IPS DF 6.9 (cell line): ENCODE data around the gene SLC26A4.

Source experiments
- DNase-seq: peaks from one replicate; pipeline ENCODE4 v3.0.0-alpha.2; 2013; ENCODE audit warnings: low read depth, low spot score
- H3K27ac ChIP-seq: one replicate; pipeline ENCODE4 v1.5.1; 2013; ENCODE audit warnings: low read length, control low read depth
- H3K27me3 ChIP-seq: 2 replicates; pipeline ENCODE4 v1.6.1; 2013; ENCODE audit warnings: mild to moderate bottlenecking, low read length; ENCODE audit not compliant: control insufficient read depth, insufficient read depth
- H3K36me3 ChIP-seq: 2 replicates; pipeline ENCODE4 v1.6.1; 2013; ENCODE audit warnings: low read length; ENCODE audit not compliant: control insufficient read depth, insufficient read depth
- H3K4me1 ChIP-seq: 2 replicates; pipeline ENCODE4 v1.6.1; 2013; ENCODE audit warnings: low read length; ENCODE audit not compliant: control insufficient read depth, insufficient read depth
- H3K4me3 ChIP-seq: 2 replicates; pipeline ENCODE4 v1.5.1; 2013; ENCODE audit warnings: mild to moderate bottlenecking, low read length
- H3K9me3 ChIP-seq: 2 replicates; pipeline ENCODE4 v1.6.1; 2013; ENCODE audit warnings: low read length, inconsistent platforms; ENCODE audit not compliant: control insufficient read depth, insufficient read depth
- WGBS: extraction: QIAGEN DNeasy Blood & Tissue Kit; methylation state at CpG from one replicate; pipeline ENCODE4 v1.1.7; 2013; ENCODE audit warnings: mixed read lengths, missing lambda C conversion rate; ENCODE audit not compliant: insufficient read length, insufficient coverage; 5-methylcytosine and 5-hydroxymethylcytosine counted together

SLC26A4 gene

GRCh38 chr7:107680478-107680877, 19.9 kb downstream of the SLC26A4 start:
- no peak for DNase-seq
- H3K4me3 ChIP-seq, result no peak overlapping the region
- WGBS, result no CpG with 5 or more reads among the region's 1 CpG

GRCh38 chr7:107682886-107683285, 22.3 kb downstream of the SLC26A4 start:
- WGBS, result 100% methylated on average over 3 of the region's 5 CpGs
- no peak for DNase-seq

More at GRCh38 chr7:107680478-107680877, 19.9 kb downstream of the SLC26A4 start:
- H3K4me1 ChIP-seq, result no peaks in the 10 kb centered on the region
- H3K27me3 ChIP-seq, result no peaks in the 10 kb centered on the region
- no peaks in the 10 kb centered on the region for H3K36me3 ChIP-seq
- H3K9me3 ChIP-seq, result no peaks in the 10 kb centered on the region
- no peak overlapping the region for H3K27ac ChIP-seq

GRCh38 chr7:107684287-107684686, 23.7 kb downstream of the SLC26A4 start:
- Histone ChIP-seq H3K27ac (no peak overlapping the region), H3K4me1 (no peaks in the 10 kb centered on the region), H3K9me3 (no peaks in the 10 kb centered on the region), H3K4me3 (no peak overlapping the region), H3K36me3 (no peaks in the 10 kb centered on the region), H3K27me3 (no peaks in the 10 kb centered on the region)
- no CpG with 5 or more reads among the region's 2 CpGs for WGBS
- no peak for DNase-seq

More at GRCh38 chr7:107682886-107683285, 22.3 kb downstream of the SLC26A4 start:
- H3K36me3 ChIP-seq, result no peaks in the 10 kb centered on the region
- H3K27ac ChIP-seq, result no peak overlapping the region
- H3K4me1 ChIP-seq, result no peaks in the 10 kb centered on the region
- no peaks in the 10 kb centered on the region for H3K9me3 ChIP-seq
- H3K27me3 ChIP-seq, result no peaks in the 10 kb centered on the region
- no peak overlapping the region for H3K4me3 ChIP-seq

GRCh38 chr7:107684947-107685463, 24.4 kb downstream of the SLC26A4 start:
- Histone ChIP-seq H3K27me3 (no peaks in the 10 kb centered on the region), H3K27ac (no peak overlapping the region), H3K9me3 (no peaks in the 10 kb centered on the region), H3K36me3 (no peaks in the 10 kb centered on the region), H3K4me1 (peaks cover under 1% of the 10 kb centered on the region; the same call in 1 of the 2 replicates), H3K4me3 (no peak overlapping the region)
- no CpG with 5 or more reads among the region's 1 CpG for WGBS
- no peak for DNase-seq

GRCh38 chr7:107686816-107687387, 26.3 kb downstream of the SLC26A4 start:
- Histone ChIP-seq H3K36me3 (no peaks in the 10 kb centered on the region), H3K9me3 (no peaks in the 10 kb centered on the region), H3K27ac (no peak overlapping the region), H3K4me3 (no peak overlapping the region), H3K4me1 (peaks cover 2% of the 10 kb centered on the region; the same call in 1 of the 2 replicates), H3K27me3 (no peaks in the 10 kb centered on the region)
- WGBS, result no CpG with 5 or more reads among the region's 5 CpGs
- DNase-seq, result no peak

GRCh38 chr7:107687656-107688055, 27.0 kb downstream of the SLC26A4 start:
- Histone ChIP-seq H3K36me3 (no peaks in the 10 kb centered on the region), H3K4me3 (no peak overlapping the region; the same call in 1 of the 2 replicates), H3K27me3 (no peaks in the 10 kb centered on the region), H3K27ac (no peak overlapping the region), H3K4me1 (peaks cover 2% of the 10 kb centered on the region; the same call in 1 of the 2 replicates), H3K9me3 (no peaks in the 10 kb centered on the region)
- no peak for DNase-seq
- WGBS, result no CpG with 5 or more reads among the region's 3 CpGs

- Histone ChIP-seq H3K4me3 (no peak overlapping the region), H3K4me1 (peaks cover 2% of the 10 kb centered on the region; the same call in 1 of the 2 replicates), H3K27me3 (no peaks in the 10 kb centered on the region), H3K9me3 (no peaks in the 10 kb centered on the region), H3K36me3 (no peaks in the 10 kb centered on the region), H3K27ac (no peak overlapping the region)
- no CpG with 5 or more reads among the region's 2 CpGs for WGBS
- no peak for DNase-seq
Measured at GRCh38 chr7:107689553-107689952, 28.9 kb downstream of the SLC26A4 start.

GRCh38 chr7:107690084-107690483, 29.5 kb downstream of the SLC26A4 start:
- Histone ChIP-seq H3K9me3 (no peaks in the 10 kb centered on the region), H3K4me1 (peaks cover 2% of the 10 kb centered on the region; the same call in 1 of the 2 replicates), H3K27me3 (no peaks in the 10 kb centered on the region), H3K36me3 (no peaks in the 10 kb centered on the region), H3K27ac (peak overlapping the region; percentile 84), H3K4me3 (no peak overlapping the region)
- no CpG with 5 or more reads among the region's 7 CpGs for WGBS
- no peak for DNase-seq

GRCh38 chr7:107690611-107691010, 30.0 kb downstream of the SLC26A4 start:
- WGBS, result no CpG with 5 or more reads among the region's 2 CpGs
- no peak overlapping the region for H3K4me3 ChIP-seq

GRCh38 chr7:107691716-107692115, 31.1 kb downstream of the SLC26A4 start:
- no CpG with 5 or more reads among the region's 3 CpGs for WGBS
- H3K4me3 ChIP-seq, result no peak overlapping the region
- no peaks in the 10 kb centered on the region for H3K36me3 ChIP-seq
- H3K9me3 ChIP-seq, result no peaks in the 10 kb centered on the region
- DNase-seq, result no peak
- no peak overlapping the region for H3K27ac ChIP-seq
- no peaks in the 10 kb centered on the region for H3K27me3 ChIP-seq
- peaks cover 2% of the 10 kb centered on the region; the same call in 1 of the 2 replicates for H3K4me1 ChIP-seq

More at GRCh38 chr7:107690611-107691010, 30.0 kb downstream of the SLC26A4 start:
- DNase-seq, result no peak
- peaks cover 2% of the 10 kb centered on the region; the same call in 1 of the 2 replicates for H3K4me1 ChIP-seq
- H3K27me3 ChIP-seq, result no peaks in the 10 kb centered on the region
- peak overlapping the region; percentile 68 for H3K27ac ChIP-seq
- no peaks in the 10 kb centered on the region for H3K9me3 ChIP-seq
- H3K36me3 ChIP-seq, result no peaks in the 10 kb centered on the region

- H3K27ac ChIP-seq, result no peak overlapping the region
- no peaks in the 10 kb centered on the region for H3K9me3 ChIP-seq
- DNase-seq, result no peak
- H3K27me3 ChIP-seq, result no peaks in the 10 kb centered on the region
- H3K4me3 ChIP-seq, result no peak overlapping the region
- peaks cover 2% of the 10 kb centered on the region; the same call in 1 of the 2 replicates for H3K4me1 ChIP-seq
- no peaks in the 10 kb centered on the region for H3K36me3 ChIP-seq
- no CpG with 5 or more reads among the region's 1 CpG for WGBS
Measured at GRCh38 chr7:107692501-107692900, 31.9 kb downstream of the SLC26A4 start.
